Inferior parietal cortex (tissue), 1 donor: ENCODE data around the gene ICE1.
"Not testable (repeated sequence)": the region's sequence is repeated elsewhere in the genome, so short reads cannot be mapped to it uniquely, and the experiment has no call there.

Source experiments
- DNase-seq: peaks from one replicate; pipeline ENCODE4 v3.0.0-alpha.2; 2016; ENCODE audit errors: extremely low spot score

The ICE1 gene

GRCh38 chr5:5404381-5404780, 18.1 kb upstream of the ICE1 start:
- no peak for DNase-seq

- no peak for DNase-seq
Observed at GRCh38 chr5:5405441-5405840, 17.0 kb upstream of the ICE1 start.

GRCh38 chr5:5407924-5408323, 14.6 kb upstream of the ICE1 start:
- no peak for DNase-seq

- no peak for DNase-seq
Observed at GRCh38 chr5:5409151-5409810, 13.2 kb upstream of the ICE1 start.

- not testable (repeated sequence) for DNase-seq
Observed at GRCh38 chr5:5413856-5414255, 8.6 kb upstream of the ICE1 start.

GRCh38 chr5:5414999-5415398, 7.5 kb upstream of the ICE1 start:
- DNase-seq, result no peak

- DNase-seq, result no peak
Observed at GRCh38 chr5:5416733-5417132, 5.7 kb upstream of the ICE1 start.

GRCh38 chr5:5418006-5418405, 4.5 kb upstream of the ICE1 start:
- DNase-seq, result no peak

GRCh38 chr5:5418764-5419163, 3.7 kb upstream of the ICE1 start:
- DNase-seq, result no peak

GRCh38 chr5:5419291-5420210, 2.9 kb upstream of the ICE1 start:
- peak; percentile 57 for DNase-seq

GRCh38 chr5:5420251-5420650, 2.2 kb upstream of the ICE1 start:
- DNase-seq, result no peak

- DNase-seq, result peak; percentile 17
Observed at GRCh38 chr5:5421149-5421960, 1.1 kb upstream of the ICE1 start.

- DNase-seq, result no peak
Observed at GRCh38 chr5:5422819-5423515, 490 bp downstream of the ICE1 start.

- no peak for DNase-seq
Observed at GRCh38 chr5:5423586-5423985, 1.1 kb downstream of the ICE1 start.

- DNase-seq, result no peak
Observed at GRCh38 chr5:5424736-5425135, 2.3 kb downstream of the ICE1 start.

- no peak for DNase-seq
Observed at GRCh38 chr5:5430136-5430535, 7.7 kb downstream of the ICE1 start.

- DNase-seq, result no peak
Observed at GRCh38 chr5:5432020-5432707, 9.7 kb downstream of the ICE1 start.

GRCh38 chr5:5436203-5436760, 13.8 kb downstream of the ICE1 start:
- DNase-seq, result no peak

- no peak for DNase-seq
Observed at GRCh38 chr5:5437227-5438172, 15.0 kb downstream of the ICE1 start.

GRCh38 chr5:5451863-5452262, 29.4 kb downstream of the ICE1 start:
- no peak for DNase-seq
